ENCODE results near the gene ZNF681.
"Not testable (repeated sequence)": the region's sequence is repeated elsewhere in the genome, so short reads cannot be mapped to it uniquely, and the experiment has no call there.

Gene ZNF681

DNA sequence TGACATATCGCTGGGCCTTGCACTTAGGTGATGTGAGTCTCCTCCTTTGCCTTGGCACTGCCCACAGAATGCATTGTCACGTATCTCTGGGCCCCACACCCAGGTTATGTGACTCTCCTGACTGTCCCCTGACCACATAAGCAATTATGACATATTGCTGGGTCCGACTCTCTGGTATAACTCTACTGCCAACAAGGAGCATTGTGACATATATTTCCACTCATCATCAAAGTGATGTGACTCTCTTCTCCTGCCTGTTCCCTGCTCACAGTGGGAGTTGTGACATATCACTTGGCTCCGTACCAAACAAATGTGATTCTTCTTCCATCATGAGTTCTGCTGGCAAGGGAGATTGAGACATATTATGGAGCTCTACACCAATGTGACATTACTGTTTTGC, 15.4 kb upstream of the ZNF681 start:
- DNase-seq (ENCODE audit: low spot score): no peak

DNA sequence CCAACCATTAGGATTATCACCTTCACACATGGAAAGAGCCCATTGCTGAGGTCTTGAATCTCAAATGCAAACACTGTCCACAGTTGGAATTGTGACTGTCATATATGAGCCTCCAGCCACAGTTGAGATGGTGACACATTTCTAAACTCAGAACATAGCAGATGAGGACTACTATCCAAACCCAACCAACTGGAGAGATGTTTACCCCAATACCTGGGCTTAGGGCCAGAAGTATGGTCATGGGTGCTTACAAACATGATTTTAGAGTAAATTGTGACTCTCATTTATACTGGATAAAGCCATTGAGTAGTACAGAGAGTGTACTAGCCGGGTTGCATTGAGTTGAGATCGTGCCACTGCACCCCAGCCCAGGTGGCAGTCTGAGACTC, 14.0 kb upstream of the ZNF681 start:
- DNase-seq (ENCODE audit: low spot score): no peak

- no peak for DNase-seq (ENCODE audit: low spot score)
These were observed 13.3 kb upstream of the ZNF681 start for GRCh38 chr19:23771761-23772674.

DNA sequence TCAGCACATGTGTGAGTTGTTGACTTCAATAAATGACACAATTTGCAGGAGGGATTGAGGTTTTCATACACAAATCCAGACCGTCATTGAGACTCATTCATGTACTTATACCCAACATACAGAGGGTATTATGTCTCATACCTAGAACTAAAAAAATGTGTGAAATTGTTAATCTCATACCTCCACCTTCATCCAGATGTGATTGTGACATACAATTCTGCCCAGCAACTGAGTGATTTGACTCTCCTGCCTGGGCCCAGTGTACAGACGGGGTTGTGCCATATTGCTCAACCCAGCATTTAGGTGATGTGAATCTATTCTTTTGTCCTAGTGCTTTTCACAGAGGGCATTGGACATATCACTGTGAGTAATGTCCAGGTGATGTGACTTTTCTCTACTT, 12.6 kb upstream of the ZNF681 start:
- no peak for DNase-seq (ENCODE audit: low spot score)

DNA sequence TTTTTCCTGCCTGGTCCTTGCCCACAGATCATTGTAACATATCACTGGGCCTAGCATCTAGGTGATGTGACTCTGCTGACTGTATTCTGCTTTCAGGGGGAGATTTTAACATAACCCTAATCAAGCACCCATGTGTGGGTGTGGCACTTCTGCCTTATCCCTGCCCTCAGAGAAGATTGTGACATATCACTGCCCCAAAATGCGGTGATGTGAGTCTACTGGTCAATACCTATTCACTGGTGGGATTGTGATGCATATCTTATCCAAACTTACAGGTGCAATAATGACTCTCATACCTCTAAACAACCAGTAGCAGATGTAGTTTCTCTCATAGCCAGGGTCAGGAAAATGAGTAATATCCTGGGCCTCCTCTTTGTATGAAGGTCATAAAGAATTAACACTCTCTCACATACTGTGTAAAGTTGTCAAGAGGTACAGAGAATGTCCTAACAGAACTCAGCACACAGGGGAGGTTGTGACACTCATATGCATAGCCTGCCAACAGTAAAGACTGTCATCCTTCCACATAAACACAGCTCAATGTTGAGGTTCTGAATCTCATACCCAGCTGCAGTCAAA, 12.1 kb upstream of the ZNF681 start:
- DNase-seq (ENCODE audit: low spot score): no peak

GRCh38 chr19:23769691-23770468, 11.2 kb upstream of the ZNF681 start:
- no peak for DNase-seq (ENCODE audit: low spot score)

- no peak for DNase-seq (ENCODE audit: low spot score)
These were observed 8.3 kb upstream of the ZNF681 start for GRCh38 chr19:23766951-23767350.

- no peak for DNase-seq (ENCODE audit: low spot score)
These were observed 6.1 kb upstream of the ZNF681 start for GRCh38 chr19:23764781-23765180.

DNA sequence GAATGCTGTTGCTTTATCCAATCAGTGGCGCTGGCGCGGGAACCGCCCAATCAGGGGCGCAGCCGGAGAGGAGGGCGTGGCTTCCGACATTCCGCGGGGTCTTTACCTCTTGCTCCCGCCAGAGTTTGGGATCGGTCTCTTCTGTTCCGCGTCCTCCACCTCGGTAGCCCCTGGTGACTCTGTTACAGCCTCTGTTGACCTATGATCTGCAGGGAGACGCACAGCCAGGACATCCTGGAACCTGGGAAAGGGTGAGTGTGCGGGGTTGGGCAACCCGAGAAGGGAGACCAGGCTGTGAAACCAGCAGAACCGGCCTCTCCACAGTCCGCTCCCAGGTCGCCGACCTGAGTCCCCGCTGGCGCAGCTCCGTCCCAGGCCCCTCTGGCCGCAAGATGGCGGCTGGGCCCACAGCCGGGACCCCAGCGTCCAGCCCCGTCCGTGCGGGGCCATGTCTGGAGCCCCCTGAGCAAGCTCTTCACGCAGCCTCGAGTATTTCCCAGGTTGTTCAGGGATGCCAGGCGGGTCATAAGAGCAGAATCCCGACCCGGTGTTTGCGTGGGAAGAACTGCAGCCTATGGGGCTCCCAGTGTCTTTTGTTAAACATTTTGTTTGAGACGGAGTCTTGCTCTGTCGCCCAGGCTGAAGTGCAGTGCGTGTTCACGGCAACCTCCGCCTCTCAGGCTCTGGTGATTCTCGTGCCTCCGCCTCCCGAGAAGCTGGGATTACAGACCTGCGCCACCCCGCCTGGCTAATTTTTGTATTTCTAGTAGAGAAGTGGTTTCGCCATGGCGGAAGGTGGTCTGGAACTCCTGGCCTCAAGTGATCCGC, 4.4 kb upstream of the ZNF681 start:
- no peak for DNase-seq (ENCODE audit: low spot score)

GRCh38 chr19:23762548-23762883, 3.8 kb upstream of the ZNF681 start:
- no peak for DNase-seq (ENCODE audit: low spot score)

DNA sequence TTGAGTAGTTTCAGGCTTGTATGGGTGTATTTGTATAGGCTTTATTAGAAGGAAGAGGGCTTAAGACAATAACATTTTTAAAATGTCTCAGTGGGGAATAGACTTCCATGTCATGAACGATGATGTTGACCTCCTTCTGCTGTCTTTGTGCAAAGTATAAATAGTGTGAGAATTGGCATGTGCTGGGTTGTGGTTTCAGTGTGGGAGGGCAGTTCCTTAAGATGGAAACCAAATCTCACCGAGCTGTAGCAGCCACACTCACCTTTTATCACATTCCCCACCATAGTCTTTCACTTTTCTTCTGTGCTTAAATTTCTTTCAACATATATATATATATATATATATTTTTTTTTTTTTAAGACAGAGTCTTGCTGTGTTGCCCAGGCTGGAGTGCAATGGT, 1.6 kb upstream of the ZNF681 start:
- not testable (repeated sequence) for DNase-seq (ENCODE audit: low spot score)

DNA sequence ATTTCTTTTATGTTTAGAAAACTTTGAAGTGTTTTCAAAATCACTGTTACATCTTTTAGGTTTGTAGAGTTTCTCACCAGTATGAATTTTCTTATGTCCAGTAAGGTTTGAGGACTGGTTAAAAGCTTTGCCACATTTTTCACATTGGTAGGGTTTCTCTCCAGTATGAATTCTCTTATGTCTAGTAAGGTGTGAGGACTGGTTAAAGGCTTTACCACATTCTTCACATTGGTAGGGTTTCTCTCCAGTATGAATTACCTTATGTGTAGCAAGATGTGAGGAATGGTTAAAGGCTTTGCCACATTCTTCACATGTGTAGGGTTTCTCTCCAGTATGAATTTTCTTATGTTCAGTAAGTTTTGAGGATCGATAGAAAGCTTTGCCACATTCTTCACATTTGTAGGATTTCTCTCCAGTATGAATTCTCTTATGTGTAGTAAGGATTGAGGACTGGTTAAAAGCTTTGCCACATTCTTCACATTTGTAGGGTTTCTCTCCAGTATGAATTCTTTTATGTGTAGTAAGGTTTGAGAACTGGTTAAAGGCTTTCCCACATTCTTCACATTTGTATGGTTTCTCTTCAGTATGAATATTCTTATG, 15.0 kb downstream of the ZNF681 start:
- not testable (repeated sequence) for DNase-seq (ENCODE audit: low spot score)

- DNase-seq (ENCODE audit: low spot score): not testable (repeated sequence)
These were observed 27.8 kb downstream of the ZNF681 start for GRCh38 chr19:23730729-23731465.

DNA sequence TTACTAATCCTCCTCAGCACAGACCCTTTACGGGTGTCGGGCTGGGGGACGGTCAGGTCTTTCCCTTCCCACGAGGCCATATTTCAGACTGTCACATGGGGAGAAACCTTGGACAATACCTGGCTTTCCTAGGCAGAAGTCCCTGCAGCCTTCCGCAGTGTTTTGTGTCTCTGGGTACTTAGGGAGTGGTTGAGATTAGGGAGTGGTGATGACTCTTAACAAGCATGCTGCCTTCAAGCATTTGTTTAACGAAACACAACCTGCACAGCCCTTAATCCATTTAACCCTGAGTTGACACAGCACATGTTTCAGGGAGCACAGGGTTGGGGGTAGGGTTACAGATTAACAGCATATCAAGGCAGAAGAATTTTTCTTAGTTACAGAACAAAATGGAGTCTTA, 34.5 kb downstream of the ZNF681 start:
- not testable (repeated sequence) for DNase-seq (ENCODE audit: low spot score)

GRCh38 chr19:23718802-23719201, 39.9 kb downstream of the ZNF681 start:
- DNase-seq (ENCODE audit: low spot score): no peak

DNA sequence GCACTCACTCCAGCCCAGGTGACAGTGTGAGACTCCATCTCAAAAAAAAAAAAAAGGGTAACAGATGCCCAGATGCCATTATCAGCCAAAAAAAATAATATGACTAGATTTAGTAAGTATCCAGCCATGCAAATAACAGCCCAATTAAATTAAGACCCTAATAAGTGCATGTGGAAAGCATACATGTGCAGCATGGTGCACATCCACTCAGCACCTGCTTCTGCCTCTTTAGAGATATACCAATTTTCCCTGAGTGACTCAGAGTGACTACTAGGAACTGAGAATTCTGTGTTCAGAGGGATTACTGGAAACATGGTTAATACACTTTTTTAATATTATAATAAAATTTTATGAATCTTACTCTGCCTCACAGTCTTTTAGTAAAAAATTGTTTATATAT, 41.9 kb downstream of the ZNF681 start:
- DNase-seq (ENCODE audit: low spot score): no peak

DNA sequence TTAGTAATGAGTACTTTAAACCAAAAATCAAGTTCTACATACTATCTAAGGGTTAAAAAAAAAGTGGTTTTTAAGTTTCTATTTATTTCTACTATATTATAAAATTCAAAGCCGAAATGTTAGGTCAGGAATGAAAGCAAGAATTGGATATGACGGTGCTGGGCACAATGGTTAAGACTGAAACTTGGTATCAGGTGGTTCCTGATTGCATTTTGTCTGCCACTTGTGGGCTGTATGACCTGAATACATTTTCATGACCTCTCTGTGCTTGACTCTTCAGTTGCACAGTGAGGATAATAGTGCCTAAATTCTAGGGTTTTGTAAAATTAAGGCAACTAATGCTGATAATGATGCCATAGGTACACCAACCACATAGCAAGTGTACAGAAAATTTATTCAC, 49.3 kb downstream of the ZNF681 start:
- DNase-seq (ENCODE audit: low spot score): no peak

DNA sequence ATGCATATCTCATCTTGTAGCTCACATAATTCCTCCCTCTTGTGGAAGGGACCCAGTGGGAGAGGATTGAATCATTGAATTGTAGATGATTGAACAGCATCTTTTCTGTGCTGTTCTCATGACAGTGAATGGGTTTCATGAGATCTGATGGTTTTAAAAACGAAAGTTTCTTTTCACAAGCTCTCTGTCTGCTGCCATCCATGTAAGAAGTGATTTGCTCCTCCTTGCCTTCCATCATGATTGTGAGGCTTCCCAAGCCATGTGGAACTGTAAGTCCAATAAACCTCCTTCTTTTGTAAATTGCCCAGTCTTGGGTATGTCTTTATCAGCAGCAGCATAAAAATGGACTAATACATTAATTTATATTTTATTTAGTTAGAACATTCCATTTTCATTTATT, 52.0 kb downstream of the ZNF681 start:
- no peak for DNase-seq (ENCODE audit: low spot score)

DNA sequence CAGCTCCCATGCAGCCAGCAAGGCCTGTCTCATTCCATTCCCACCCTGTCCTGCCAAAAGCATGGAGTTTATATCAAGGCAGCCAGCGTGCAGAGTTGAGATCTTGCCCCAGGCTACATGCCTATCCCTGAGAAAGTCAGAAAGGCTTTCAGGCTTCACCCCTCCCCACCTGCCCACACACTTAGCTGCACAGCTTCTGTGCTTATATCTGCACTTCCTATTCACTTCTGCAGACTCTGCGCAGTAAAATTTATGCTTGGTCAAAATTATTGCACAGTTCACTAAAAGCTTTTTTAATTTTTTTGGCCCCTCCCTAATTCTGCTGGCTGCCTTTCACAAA, 59.2 kb downstream of the ZNF681 start:
- DNase-seq (ENCODE audit: low spot score): no peak

- no peak for DNase-seq (ENCODE audit: low spot score)
These were observed 59.8 kb downstream of the ZNF681 start for GRCh38 chr19:23698711-23699520.
